Vagina (tissue), 2 donors: ENCODE results near the gene PDZK1IP1.

Experiments
- POLR2A ChIP-seq, 2 donors: fragments of 450-650 bp; IDR thresholded peaks; one replicate each; pipeline ENCODE4 v1.6.1; 2017; ENCODE audit warnings: antibody characterized with exemption in 2 of 2, mild to moderate bottlenecking in 2 of 2, moderate library complexity in 2 of 2
- TF ChIP-seq, protein P1 (sequence below), 3 experiments: fragments of 450-650 bp in 2 of 3; fragments of 200-600 bp in 1 of 3; sonication (generic) in 1 of 3; IDR thresholded peaks; one replicate each; pipeline ENCODE4 v1.5.1; 2017 to 2019; ENCODE audit warnings: antibody characterized with exemption in 3 of 3, mild to moderate bottlenecking in 2 of 3, moderate library complexity in 2 of 3

DNA sequence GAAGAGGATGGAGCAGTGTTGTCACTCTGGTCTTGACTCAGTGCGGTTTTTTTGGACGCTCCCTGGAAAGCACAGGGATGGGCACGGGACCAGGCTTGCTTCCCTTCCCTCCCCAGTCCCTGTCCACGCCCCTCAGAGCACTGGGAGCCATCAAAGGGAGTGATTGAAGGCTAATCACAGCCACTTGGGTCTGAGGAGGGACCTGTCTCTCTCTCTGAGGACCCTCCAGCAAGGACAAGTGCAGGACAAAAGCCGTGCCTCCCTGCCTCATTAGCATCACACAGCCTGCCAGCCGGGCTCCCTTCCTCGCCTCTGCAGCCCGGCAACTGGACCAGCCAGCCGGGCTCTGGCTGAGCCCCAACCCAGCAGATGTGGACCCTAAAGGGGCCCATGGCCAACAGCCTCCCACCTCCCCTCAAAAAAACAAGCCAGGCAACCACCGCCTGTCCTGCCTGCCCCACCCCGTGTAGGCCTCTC lies 18.6 kb upstream of the PDZK1IP1 start:
- TF ChIP-seq, protein P1, sequence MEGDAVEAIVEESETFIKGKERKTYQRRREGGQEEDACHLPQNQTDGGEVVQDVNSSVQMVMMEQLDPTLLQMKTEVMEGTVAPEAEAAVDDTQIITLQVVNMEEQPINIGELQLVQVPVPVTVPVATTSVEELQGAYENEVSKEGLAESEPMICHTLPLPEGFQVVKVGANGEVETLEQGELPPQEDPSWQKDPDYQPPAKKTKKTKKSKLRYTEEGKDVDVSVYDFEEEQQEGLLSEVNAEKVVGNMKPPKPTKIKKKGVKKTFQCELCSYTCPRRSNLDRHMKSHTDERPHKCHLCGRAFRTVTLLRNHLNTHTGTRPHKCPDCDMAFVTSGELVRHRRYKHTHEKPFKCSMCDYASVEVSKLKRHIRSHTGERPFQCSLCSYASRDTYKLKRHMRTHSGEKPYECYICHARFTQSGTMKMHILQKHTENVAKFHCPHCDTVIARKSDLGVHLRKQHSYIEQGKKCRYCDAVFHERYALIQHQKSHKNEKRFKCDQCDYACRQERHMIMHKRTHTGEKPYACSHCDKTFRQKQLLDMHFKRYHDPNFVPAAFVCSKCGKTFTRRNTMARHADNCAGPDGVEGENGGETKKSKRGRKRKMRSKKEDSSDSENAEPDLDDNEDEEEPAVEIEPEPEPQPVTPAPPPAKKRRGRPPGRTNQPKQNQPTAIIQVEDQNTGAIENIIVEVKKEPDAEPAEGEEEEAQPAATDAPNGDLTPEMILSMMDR (IDR thresholded peaks at IDR 0.05): no peak
- no peak for TF ChIP-seq POLR2A (IDR thresholded peaks at IDR 0.05)
